ENCODE data around the gene DCAF4.

DNA sequence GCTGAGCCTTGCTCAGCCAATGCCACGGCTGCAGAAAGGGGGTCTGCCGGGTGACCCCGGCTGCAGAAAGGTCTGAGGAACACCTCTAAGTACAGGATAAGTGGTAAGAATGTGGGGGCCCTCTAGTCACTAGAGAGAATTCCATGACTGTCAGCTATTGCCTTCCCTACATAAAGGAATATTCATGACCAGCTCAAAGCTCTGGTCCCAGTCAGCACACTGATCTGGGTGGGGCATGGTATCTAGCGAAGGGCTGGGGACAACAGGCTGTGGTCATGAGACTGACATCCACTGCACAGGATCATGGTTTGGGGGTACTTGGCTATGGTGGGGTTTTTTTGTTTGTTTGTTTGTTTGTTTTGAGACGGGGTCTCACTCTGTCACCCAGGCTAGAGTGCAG, 42.1 kb downstream of the DCAF4 start:
- TF ChIP-seq, protein P1, sequence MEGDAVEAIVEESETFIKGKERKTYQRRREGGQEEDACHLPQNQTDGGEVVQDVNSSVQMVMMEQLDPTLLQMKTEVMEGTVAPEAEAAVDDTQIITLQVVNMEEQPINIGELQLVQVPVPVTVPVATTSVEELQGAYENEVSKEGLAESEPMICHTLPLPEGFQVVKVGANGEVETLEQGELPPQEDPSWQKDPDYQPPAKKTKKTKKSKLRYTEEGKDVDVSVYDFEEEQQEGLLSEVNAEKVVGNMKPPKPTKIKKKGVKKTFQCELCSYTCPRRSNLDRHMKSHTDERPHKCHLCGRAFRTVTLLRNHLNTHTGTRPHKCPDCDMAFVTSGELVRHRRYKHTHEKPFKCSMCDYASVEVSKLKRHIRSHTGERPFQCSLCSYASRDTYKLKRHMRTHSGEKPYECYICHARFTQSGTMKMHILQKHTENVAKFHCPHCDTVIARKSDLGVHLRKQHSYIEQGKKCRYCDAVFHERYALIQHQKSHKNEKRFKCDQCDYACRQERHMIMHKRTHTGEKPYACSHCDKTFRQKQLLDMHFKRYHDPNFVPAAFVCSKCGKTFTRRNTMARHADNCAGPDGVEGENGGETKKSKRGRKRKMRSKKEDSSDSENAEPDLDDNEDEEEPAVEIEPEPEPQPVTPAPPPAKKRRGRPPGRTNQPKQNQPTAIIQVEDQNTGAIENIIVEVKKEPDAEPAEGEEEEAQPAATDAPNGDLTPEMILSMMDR (IDR thresholded peaks at IDR 0.05) = no peak
- no peak for TF ChIP-seq POLR2A (IDR thresholded peaks at IDR 0.05)
- no peak for TF ChIP-seq EP300 (IDR thresholded peaks at IDR 0.05)
- TF ChIP-seq POLR2AphosphoS5 (IDR thresholded peaks at IDR 0.05) = no peak

All from gastroesophageal sphincter (tissue), 3 donors.